ENCODE results near the gene LRP11.

The LRP11 gene

GRCh38 chr6:149891259-149891658, 27.1 kb upstream of the LRP11 start:
- H3K27ac ChIP-seq: peak overlapping the region; percentile 94
- DNase-seq (ENCODE audit: low spot score): no peak
- no peak for TF ChIP-seq CTCF (conservative IDR thresholded peaks at IDR 0.05; ENCODE audit: low read depth)
- POLR2A ChIA-PET (ENCODE audit: low non-redundant PET): interaction anchor here (0.5 kb wide), 1 partner anchor 203 kb away, joined by 4 read pairs; no protein-coding TSS in a partner anchor
- CTCF ChIA-PET: no interaction called here

- ChIA-PET CTCF (interaction anchor here (0.7 kb wide), 1 partner anchor 11 kb away, joined by 4 read pairs; no protein-coding TSS in a partner anchor), POLR2A (ENCODE audit: low non-redundant PET) (interaction anchor here (0.5 kb wide), 1 partner anchor 203 kb away, joined by 4 read pairs; no protein-coding TSS in a partner anchor)
- TF ChIP-seq CTCF (conservative IDR thresholded peaks at IDR 0.05; ENCODE audit: low read depth): no peak
- peak; percentile 67 for DNase-seq (ENCODE audit: low spot score)
- H3K27ac ChIP-seq: peak overlapping the region; percentile 94
Observed at GRCh38 chr6:149890629-149891045, 26.5 kb upstream of the LRP11 start.

- H3K27ac ChIP-seq: peak overlapping the region; percentile 94
- CTCF ChIA-PET: interaction anchor here (0.5 to 1.0 kb wide), 2 partner anchors 11 to 49 kb away, joined by 3 to 4 read pairs; no protein-coding TSS in a partner anchor
Observed at GRCh38 chr6:149889326-149889725, 25.2 kb upstream of the LRP11 start.

GRCh38 chr6:149888659-149889058, 24.5 kb upstream of the LRP11 start:
- peak overlapping the region; percentile 94 for H3K27ac ChIP-seq
- CTCF ChIA-PET: interaction anchor here (1.0 kb wide), 1 partner anchor 11 kb away, joined by 4 read pairs; no protein-coding TSS in a partner anchor
- TF ChIP-seq CTCF (conservative IDR thresholded peaks at IDR 0.05; ENCODE audit: low read depth): no peak
- no peak for DNase-seq (ENCODE audit: low spot score)
- POLR2A ChIA-PET (ENCODE audit: low non-redundant PET): no interaction called here

More at GRCh38 chr6:149889326-149889725, 25.2 kb upstream of the LRP11 start:
- POLR2A ChIA-PET (ENCODE audit: low non-redundant PET): no interaction called here
- no peak for DNase-seq (ENCODE audit: low spot score)
- no peak for TF ChIP-seq CTCF (conservative IDR thresholded peaks at IDR 0.05; ENCODE audit: low read depth)

- ChIA-PET POLR2A (ENCODE audit: low non-redundant PET) (no interaction called here), CTCF (no interaction called here)
- TF ChIP-seq CTCF (conservative IDR thresholded peaks at IDR 0.05; ENCODE audit: low read depth): no peak
- no peak for DNase-seq (ENCODE audit: low spot score)
- peak overlapping the region; percentile 94 for H3K27ac ChIP-seq
Observed at GRCh38 chr6:149888093-149888492, 23.9 kb upstream of the LRP11 start.

- ChIA-PET CTCF (interaction anchor here (0.6 kb wide), 1 partner anchor 62 kb away, joined by 3 read pairs; no protein-coding TSS in a partner anchor), POLR2A (ENCODE audit: low non-redundant PET) (no interaction called here)
- DNase-seq (ENCODE audit: low spot score): peak; percentile 86
- H3K27ac ChIP-seq: peak overlapping the region; percentile 94
- TF ChIP-seq CTCF (conservative IDR thresholded peaks at IDR 0.05; ENCODE audit: low read depth): no peak
Observed at GRCh38 chr6:149887343-149887742, 23.2 kb upstream of the LRP11 start.
